ENCODE results near the gene THAP10.
"Not testable (repeated sequence)": the region's sequence is repeated elsewhere in the genome, so short reads cannot be mapped to it uniquely, and the experiment has no call there.

Gene THAP10

GRCh38 chr15:70867911-70868467 lies 24.2 kb downstream of the THAP10 start:
- no peak for DNase-seq (ENCODE audit: insufficient read length, low spot score)
- no peak for TF ChIP-seq POLR2A (IDR thresholded peaks at IDR 0.05; ENCODE audit: low read depth, low read length)
- no peak for FAIRE-seq

GRCh38 chr15:70866982-70867641 lies 25.1 kb downstream of the THAP10 start:
- DNase-seq (ENCODE audit: insufficient read length, low spot score) (no peak), FAIRE-seq (no peak)
- no peak for TF ChIP-seq POLR2A (IDR thresholded peaks at IDR 0.05; ENCODE audit: low read depth, low read length)

- peak; percentile 67 for FAIRE-seq
- DNase-seq (ENCODE audit: insufficient read length, low spot score) = peak; percentile 74
These were observed 28.6 kb downstream of the THAP10 start for GRCh38 chr15:70863450-70864218.

GRCh38 chr15:70859998-70860397 lies 32.2 kb downstream of the THAP10 start:
- FAIRE-seq (no peak), DNase-seq (ENCODE audit: insufficient read length, low spot score) (no peak)
- no peak for TF ChIP-seq POLR2A (IDR thresholded peaks at IDR 0.05; ENCODE audit: low read depth, low read length)

More at GRCh38 chr15:70863450-70864218, 28.6 kb downstream of the THAP10 start:
- TF ChIP-seq POLR2A (IDR thresholded peaks at IDR 0.05; ENCODE audit: low read depth, low read length) = no peak

- FAIRE-seq = no peak
- TF ChIP-seq POLR2A (IDR thresholded peaks at IDR 0.05; ENCODE audit: low read depth, low read length) = no peak
- no peak for DNase-seq (ENCODE audit: insufficient read length, low spot score)
These were observed 32.8 kb downstream of the THAP10 start for GRCh38 chr15:70859322-70859908.

- not testable (repeated sequence) for DNase-seq (ENCODE audit: insufficient read length, low spot score); FAIRE-seq
These were observed 33.5 kb downstream of the THAP10 start for GRCh38 chr15:70858614-70859321.

GRCh38 chr15:70857562-70858285 lies 34.5 kb downstream of the THAP10 start:
- FAIRE-seq (no peak), DNase-seq (ENCODE audit: insufficient read length, low spot score) (no peak)
- no peak for TF ChIP-seq POLR2A (IDR thresholded peaks at IDR 0.05; ENCODE audit: low read depth, low read length)

- no peak for TF ChIP-seq POLR2A (IDR thresholded peaks at IDR 0.05; ENCODE audit: low read depth, low read length)
- peak; percentile 74 for DNase-seq (ENCODE audit: insufficient read length, low spot score)
- no peak for FAIRE-seq
These were observed 35.2 kb downstream of the THAP10 start for GRCh38 chr15:70856884-70857561.

- TF ChIP-seq POLR2A (IDR thresholded peaks at IDR 0.05; ENCODE audit: low read depth, low read length) = no peak
- DNase-seq (ENCODE audit: insufficient read length, low spot score) (peak; percentile 35), FAIRE-seq (no peak)
These were observed 35.9 kb downstream of the THAP10 start for GRCh38 chr15:70856177-70856883.

- FAIRE-seq (no peak), DNase-seq (ENCODE audit: insufficient read length, low spot score) (peak; percentile 12)
- no peak for TF ChIP-seq POLR2A (IDR thresholded peaks at IDR 0.05; ENCODE audit: low read depth, low read length)
These were observed 36.5 kb downstream of the THAP10 start for GRCh38 chr15:70855764-70856163.

GRCh38 chr15:70854666-70854976 lies 37.6 kb downstream of the THAP10 start:
- FAIRE-seq (no peak), DNase-seq (ENCODE audit: insufficient read length, low spot score) (peak; percentile 46)
- TF ChIP-seq POLR2A (IDR thresholded peaks at IDR 0.05; ENCODE audit: low read depth, low read length) = no peak

GRCh38 chr15:70853973-70854665 lies 38.1 kb downstream of the THAP10 start, which contains the start of gene LARP6:
TSS of gene LARP6 (minus strand) at chr15:70854157. CDS start at chr15:70854088, 69 bp downstream.
- DNase-seq (ENCODE audit: insufficient read length, low spot score) = peak; percentile 30
- peak; percentile 74 for TF ChIP-seq POLR2A (IDR thresholded peaks at IDR 0.05; ENCODE audit: low read depth, low read length)
- no peak for FAIRE-seq

Data from H54 (cell line).